Cardiac fibroblast (primary cell): ENCODE results near the gene MTUS2.

Experiments
- DNase-seq, 2 donors: peaks; one replicate each; pipeline versions ENCODE4 v3.0.0 to v3.0.0-alpha.2; 2010; ENCODE audit warnings: low read depth in 2 of 2
- H3K4me3 ChIP-seq, 2 donors: replicated peaks in 1 of 2; 1 replicate in 1 of 2; 2 replicates in 1 of 2; pipeline ENCODE4 v1.5.1; 2011; ENCODE audit warnings: low read depth in 2 of 2, low read length in 2 of 2, mild to moderate bottlenecking in 2 of 2, moderate library complexity in 1 of 2
- CTCF ChIP-seq: IDR thresholded peaks from one replicate; pipeline ENCODE4 v1.5.1; 2011; ENCODE audit warnings: low read depth, mild to moderate bottlenecking, low read length, inconsistent platforms

MTUS2 gene

GRCh38 chr13:29081036-29081435 lies 260.9 kb downstream of the MTUS2 start:
- no peak for TF ChIP-seq CTCF
- H3K4me3 ChIP-seq = no peak overlapping the region
- peak in 1 of 2 donors; percentile 2 for DNase-seq

GRCh38 chr13:29081697-29082440 lies 261.7 kb downstream of the MTUS2 start:
- H3K4me3 ChIP-seq = no peak overlapping the region
- TF ChIP-seq CTCF = no peak
- peak in 1 of 2 donors; percentile 3 for DNase-seq

GRCh38 chr13:29099781-29100406 lies 279.8 kb downstream of the MTUS2 start:
- no peak for TF ChIP-seq CTCF
- H3K4me3 ChIP-seq = no peak overlapping the region
- DNase-seq = no peak

GRCh38 chr13:29100758-29101157 lies 280.6 kb downstream of the MTUS2 start:
- no peak for TF ChIP-seq CTCF
- no peak for DNase-seq
- no peak overlapping the region for H3K4me3 ChIP-seq

- no peak for TF ChIP-seq CTCF
- DNase-seq = no peak
- no peak overlapping the region for H3K4me3 ChIP-seq
Measured at GRCh38 chr13:29101409-29101808, 281.3 kb downstream of the MTUS2 start.

- no peak for DNase-seq
- H3K4me3 ChIP-seq = no peak overlapping the region
- no peak for TF ChIP-seq CTCF
Measured at GRCh38 chr13:29101905-29102304, 281.8 kb downstream of the MTUS2 start.
